Measurements from ENCODE around the gene TRMT11. TPM values are rescaled to one million over a fixed set of nuclear protein-coding genes. Genes with fewer than 3 reads are reported as not detected.
A peak's percentile ranks its signal among the peaks of the same experiment; 100 is the strongest.

The TRMT11 gene
- total and polyA plus RNA-seq, 9 of the 15 experiments (the other 6 are each of a cell fraction or from before 2014, with no cell fraction given), result 38.8 to 88.0 (median 59.8) TPM

- peak; percentile 28 to 78 (median 43) for DNase-seq (ENCODE audit: extremely low read depth in 1 of 4, low spot score in 3 of 4)
- peaks cover 26% of the 10 kb centered on the region; the same call in 2 of the 3 replicates for H3K36me3 ChIP-seq (ENCODE audit: control insufficient read depth, insufficient read depth, low read length)
- ChIA-PET POLR2A (interaction anchor here (0.8 to 6.2 kb wide), 6 partner anchors 7 to 120 kb away, joined by 3 to 40 read pairs (median 3); partner anchors contain the start of gene TRMT11), CTCF (ENCODE audit: low intra/inter-chr PET ratio) (no interaction called here)
- peak overlapping the region; percentile 34; the same call in 1 of the 3 replicates for H3K27ac ChIP-seq (ENCODE audit: extremely low read depth, low read depth, low read length)
- in situ Hi-C loops (cut with MboI) (no loop called here), intact Hi-C loops (cut with micrococcal nuclease) (loop anchor here (2.0 kb wide), 1 partner anchor 56 kb away; no protein-coding TSS in a partner anchor)
- H3K9me3 ChIP-seq (replicated peaks; ENCODE audit: control insufficient read depth, insufficient read depth, low read depth, low read length), result no peaks in the 10 kb centered on the region
- H2AFZ ChIP-seq (ENCODE audit: low read depth, low read length), result no peak overlapping the region
- WGBS (ENCODE audit: insufficient coverage, low coverage, missing lambda C conversion rate), result 13% methylated on average over 5 of the region's 5 CpGs
- H3K4me3 ChIP-seq, result no peak overlapping the region
- peak; percentile 54 for ATAC-seq
- peak; percentile 79 for FAIRE-seq
- H3K4me1 ChIP-seq (replicated peaks in 1 of 2; ENCODE audit: control insufficient read depth in 2 of 2, insufficient read depth in 2 of 2, low read length in 2 of 2), result peaks cover 9 to 56% of the 10 kb centered on the region in 2 experiments
- no peak overlapping the region for H3K9ac ChIP-seq (ENCODE audit: insufficient read depth in 1 of 2, low read depth in 2 of 2, low read length in 2 of 2)
- H3K4me2 ChIP-seq (ENCODE audit: insufficient read depth, low read length), result 0 out of 2 replicates have a peak overlapping the region, but pooled peaks have one; percentile 10
- H4K20me1 ChIP-seq (replicated peaks; ENCODE audit: control insufficient read depth, insufficient read depth, low read length), result no peaks in the 10 kb centered on the region
- no peaks in the 10 kb centered on the region for H3K9me1 ChIP-seq (ENCODE audit: control insufficient read depth, insufficient read depth, low read length)
- H3K27me3 ChIP-seq (ENCODE audit: control insufficient read depth in 2 of 2, insufficient read depth in 2 of 2, low read length in 2 of 2), result no peaks in the 10 kb centered on the region
- no peaks in the 10 kb centered on the region for H3K79me2 ChIP-seq (ENCODE audit: control insufficient read depth, insufficient read depth, low read length)
- no TSS peak for BruUV-seq (replicated peaks)
- TF ChIP-seq ETV5 (CRISPR knock-in tag; IDR thresholded peaks at IDR 0.05; ENCODE audit: low read depth) (no peak), TCFL5 (CRISPR knock-in tag; conservative IDR thresholded peaks at IDR 0.05) (no peak), ZNF75A (CRISPR knock-in tag; IDR thresholded peaks at IDR 0.05) (no peak), PHB2 (IDR thresholded peaks at IDR 0.05; ENCODE audit: low read depth) (no peak), ZNF253 (CRISPR knock-in tag; conservative IDR thresholded peaks at IDR 0.05) (no peak), PML (IDR thresholded peaks at IDR 0.05; ENCODE audit: low read length) (peak; percentile 78; the same call in 1 of the 2 replicates), U2AF1 (optimal IDR thresholded peaks at IDR 0.05; ENCODE audit: low read depth, low read length) (no peak), RBM22 (IDR thresholded peaks at IDR 0.05; ENCODE audit: low read depth, low read length, poor library complexity, severe bottlenecking) (no peak), CREB5 (CRISPR knock-in tag; IDR thresholded peaks at IDR 0.05) (no peak), USF2 (CRISPR knock-in tag; IDR thresholded peaks at IDR 0.05) (no peak), GABPB1 (CRISPR knock-in tag; IDR thresholded peaks at IDR 0.05) (no peak), NFXL1 (CRISPR knock-in tag; IDR thresholded peaks at IDR 0.05) (no peak), NFE2 (IDR thresholded peaks at IDR 0.05; ENCODE audit: low read depth) (no peak), PCBP2 (IDR thresholded peaks at IDR 0.05; ENCODE audit: low read depth, low read length, poor library complexity, severe bottlenecking) (no peak), ZZZ3 (IDR thresholded peaks at IDR 0.05) (no peak), CTCF (IDR thresholded peaks at IDR 0.05 in 2 of 3, conservative IDR thresholded peaks at IDR 0.05 in 1 of 3; ENCODE audit: insufficient read depth in 2 of 3, low read depth in 1 of 3, low read length in 3 of 3) (no peak), SMARCB1 (IDR thresholded peaks at IDR 0.05; ENCODE audit: insufficient read length, low read depth) (no peak), SREBF1 (IDR thresholded peaks at IDR 0.05; ENCODE audit: borderline replicate concordance, low read depth, low read length) (no peak), IFI16 (CRISPR knock-in tag; IDR thresholded peaks at IDR 0.05) (no peak), CBX5 (IDR thresholded peaks at IDR 0.05; ENCODE audit: borderline replicate concordance, low read depth) (no peak)
Measured at GRCh38 chr6:126056355-126057004, 70.1 kb downstream of the TRMT11 start.

Measured in K562 (cell line).